SK-N-SH (cell line): Measurements from ENCODE around the gene CACNA1D. TPM values are rescaled to one million over a fixed set of nuclear protein-coding genes. Genes with fewer than 3 reads are reported as not detected.

Experiments
- CTCF ChIA-PET: fragments of 300-600, 350-600 bp; formaldehyde crosslinking; extraction: SDS; loops from one replicate; lab custom pipeline; 2021; lab: Yijun Ruan, JAX
- POLR2A ChIA-PET: fragments of 350-600 bp; sonication (Branson Sonifier 250); formaldehyde crosslinking; extraction: SDS; loops from one replicate; lab custom pipeline; 2020; ENCODE audit warnings: antibody characterized with exemption, inconsistent platforms; lab: Yijun Ruan, JAX
- DNase-seq: peaks from one replicate; pipeline ENCODE4 v3.0.0; 2012
- H2AFZ ChIP-seq: fragments of 200-600 bp; sonication (generic); 2 replicates; pipeline ENCODE4 v1.8.1; 2016; ENCODE audit warnings: antibody characterized with exemption, mild to moderate bottlenecking, low read depth
- H3F3A ChIP-seq: fragments of 200-600 bp; sonication (generic); replicated peaks from 2 replicates; pipeline ENCODE3; 2016; ENCODE audit warnings: antibody characterized with exemption, mild to moderate bottlenecking; ENCODE audit not compliant: insufficient read depth
- H3K27ac ChIP-seq, 2 experiments: fragments of 200-500 bp in 1 of 2; fragments of 200-600 bp in 1 of 2; sonication (Bioruptor generic) in 1 of 2; sonication (generic), shearing (Covaris generic) in 1 of 2; 2 replicates each; pipeline versions ENCODE4 v1.5.1 to v1.6.1; 2014 to 2016; ENCODE audit warnings: low read depth in 2 of 2, inconsistent platforms in 1 of 2, low read length in 1 of 2, mild to moderate bottlenecking in 1 of 2, mixed read lengths in 1 of 2
- H3K27me3 ChIP-seq: fragments of 200-600 bp; sonication (generic), shearing (Covaris generic); 2 replicates; pipeline ENCODE4 v1.6.1; 2016; ENCODE audit warnings: mixed run types; ENCODE audit not compliant: insufficient read depth
- H3K36me3 ChIP-seq, 2 experiments: fragments of 200-500 bp in 1 of 2; fragments of 200-600 bp in 1 of 2; sonication (Bioruptor generic) in 1 of 2; sonication (generic) in 1 of 2; replicated peaks in 1 of 2; 2 replicates each; pipeline versions ENCODE3 to v1.5.1; 2014 to 2016; ENCODE audit warnings: low read length in 1 of 2, mild to moderate bottlenecking in 1 of 2; ENCODE audit not compliant: insufficient read depth in 2 of 2, control insufficient read depth in 1 of 2
- H3K4me1 ChIP-seq, 2 experiments: fragments of 200-500 bp in 1 of 2; fragments of 200-600 bp in 1 of 2; sonication (Bioruptor generic) in 1 of 2; sonication (generic), shearing (Covaris generic) in 1 of 2; 2 replicates each; pipeline versions ENCODE4 v1.5.1 to v1.6.1; 2014 to 2016; ENCODE audit warnings: low read depth in 1 of 2, low read length in 1 of 2, mixed run types in 1 of 2; ENCODE audit not compliant: insufficient read depth in 2 of 2, control insufficient read depth in 1 of 2
- H3K4me2 ChIP-seq: fragments of 200-600 bp; sonication (generic), shearing (Covaris generic); 2 replicates; pipeline ENCODE4 v1.6.1; 2017; ENCODE audit warnings: mixed run types
- H3K4me3 ChIP-seq, 2 experiments: fragments of 200-500 bp in 1 of 2; fragments of 200-600 bp in 1 of 2; sonication (Bioruptor generic) in 1 of 2; sonication (generic), shearing (Covaris generic) in 1 of 2; 2 replicates each; pipeline versions ENCODE4 v1.5.1 to v1.8.1; 2014 to 2016; ENCODE audit warnings: low read depth in 2 of 2, inconsistent platforms in 1 of 2, low read length in 1 of 2, mild to moderate bottlenecking in 1 of 2, mixed read lengths in 1 of 2, moderate library complexity in 1 of 2
- H3K79me2 ChIP-seq: fragments of 200-600 bp; sonication (generic); 2 replicates; pipeline ENCODE4 v1.8.1; 2017; ENCODE audit warnings: mild to moderate bottlenecking; ENCODE audit not compliant: insufficient read depth
- H3K9ac ChIP-seq: fragments of 200-600 bp; sonication (generic); 2 replicates; pipeline ENCODE4 v1.6.1; 2017; ENCODE audit warnings: mixed run types
- H3K9me2 ChIP-seq: fragments of 200-600 bp; sonication (generic); 2 replicates; pipeline ENCODE4 v1.6.1; 2017; ENCODE audit warnings: mixed run types
- H3K9me3 ChIP-seq: fragments of 200-600 bp; sonication (generic); 2 replicates; pipeline ENCODE4 v1.6.1; 2017; ENCODE audit warnings: mixed run types, mild to moderate bottlenecking, moderate library complexity
- H4K20me1 ChIP-seq: fragments of 200-600 bp; sonication (generic); 2 replicates; pipeline ENCODE4 v1.6.1; 2017; ENCODE audit warnings: mild to moderate bottlenecking, mixed run types; ENCODE audit not compliant: insufficient read depth
- CHD2 ChIP-seq: fragments of 150-350 bp; IDR thresholded peaks from 2 replicates; pipeline ENCODE4 v1.6.1; 2018; ENCODE audit warnings: low read length; ENCODE audit not compliant: partially characterized antibody
- EZH2phosphoT487 ChIP-seq: fragments of 200-600 bp; sonication (generic); IDR thresholded peaks from 2 replicates; pipeline ENCODE4 v1.6.1; 2017; ENCODE audit warnings: low read depth, mixed run types, mild to moderate bottlenecking, antibody characterized with exemption, moderate library complexity, borderline replicate concordance
- FOSL2 ChIP-seq: IDR thresholded peaks from 2 replicates; pipeline ENCODE4 v1.4.0; 2012; ENCODE audit warnings: low read depth, mild to moderate bottlenecking, moderate library complexity, borderline replicate concordance
- FOXJ3 ChIP-seq: sonication (generic); formaldehyde crosslinking; IDR thresholded peaks from 2 replicates; pipeline ENCODE4 v1.5.1; 2020; ENCODE audit warnings: mild to moderate bottlenecking, missing genetic modification reagents
- JUND ChIP-seq: IDR thresholded peaks from 2 replicates; pipeline ENCODE4 v1.4.0; 2012
- MEF2A ChIP-seq: IDR thresholded peaks from 2 replicates; pipeline ENCODE4 v1.4.0; 2012; ENCODE audit warnings: low read depth, borderline replicate concordance
- NFIC ChIP-seq: IDR thresholded peaks from 2 replicates; pipeline ENCODE4 v1.4.0; 2012; ENCODE audit warnings: borderline replicate concordance
- NRF1 ChIP-seq: IDR thresholded peaks from 2 replicates; pipeline ENCODE4 v1.6.1; 2012; ENCODE audit warnings: low read depth, mild to moderate bottlenecking, low read length
- PBX3 ChIP-seq: IDR thresholded peaks from 2 replicates; pipeline ENCODE4; 2012
- RAD21 ChIP-seq: IDR thresholded peaks from 2 replicates; pipeline ENCODE4 v1.6.1; 2012; ENCODE audit warnings: mild to moderate bottlenecking, low read length
- RCOR1 ChIP-seq: fragments of 150-350 bp; IDR thresholded peaks from 2 replicates; pipeline ENCODE4 v1.6.1; 2017; ENCODE audit warnings: antibody characterized with exemption, low read length
- RFX5 ChIP-seq: IDR thresholded peaks from 2 replicates; pipeline ENCODE4 v1.6.1; 2012; ENCODE audit warnings: mild to moderate bottlenecking, improper control_type of control experiment, low read length
- RXRA ChIP-seq: IDR thresholded peaks from 2 replicates; pipeline ENCODE4 v1.4.0; 2012; ENCODE audit warnings: low read depth, mild to moderate bottlenecking, borderline replicate concordance
- SMC3 ChIP-seq: IDR thresholded peaks from 2 replicates; pipeline ENCODE4 v1.6.1; 2012; ENCODE audit warnings: low read depth, low read length, improper control_type of control experiment
- TAF1 ChIP-seq: IDR thresholded peaks from 2 replicates; pipeline ENCODE4 v1.6.1; 2012; ENCODE audit warnings: low read depth, mild to moderate bottlenecking, low read length, moderate library complexity, borderline replicate concordance
- WGBS: methylation state at CpG from one replicate; pipeline ENCODE4 v1.1.6; 2017; ENCODE audit warnings: low lambda C conversion rate; 5-methylcytosine and 5-hydroxymethylcytosine counted together
- polyA plus RNA-seq, 3 experiments: library from polyadenylated mRNA; depleted of rRNA; stranded (reverse); fragments of >200 nt; gene quantifications; 2 replicates each; pipeline ENCODE4 v1.2.3, GENCODE V29; 2012
- TF ChIP-seq, protein P1 (sequence below): IDR thresholded peaks from 2 replicates; pipeline ENCODE4 v1.4.0; 2012; ENCODE audit warnings: low read depth, borderline replicate concordance
- TF ChIP-seq, protein P2 (sequence below): fragments of 150-350 bp; IDR thresholded peaks from 2 replicates; pipeline ENCODE4 v1.6.1; 2017; ENCODE audit warnings: antibody characterized with exemption, low read length, low read depth, borderline replicate concordance
- TF ChIP-seq, protein P3 (sequence below): IDR thresholded peaks from 2 replicates; pipeline ENCODE4 v1.6.1; 2012; ENCODE audit warnings: mild to moderate bottlenecking, low read depth, low read length, moderate library complexity

CACNA1D gene
- polyA plus RNA-seq, 1 of the 3 experiments (the other 2 are of a cell fraction), result 0.12 TPM

DNA sequence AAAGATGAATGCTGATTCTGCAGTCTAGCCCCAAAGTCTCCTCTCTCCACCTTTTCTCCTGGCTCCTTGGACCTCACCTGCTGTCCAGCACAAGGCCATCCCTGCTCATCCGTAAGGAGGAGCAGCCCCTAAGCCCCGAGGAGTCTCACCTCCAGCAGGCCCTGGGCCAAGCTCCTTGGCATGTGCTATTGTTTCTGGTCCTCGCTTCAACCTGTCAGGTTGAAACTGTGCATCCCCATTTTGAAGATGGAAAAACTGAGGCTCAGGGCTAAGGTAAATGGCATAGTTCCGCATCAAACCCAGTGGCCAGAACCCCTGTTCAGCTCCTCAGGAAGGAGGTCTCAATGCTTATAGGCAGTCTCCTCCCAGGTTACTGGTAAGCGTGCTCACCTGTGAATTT lies 325.7 kb downstream of the CACNA1D start:
- TF ChIP-seq FOXJ3 (CRISPR knock-in tag) (no peak), SMC3 (no peak), JUND (no peak), NRF1 (no peak), RFX5 (no peak), PBX3 (no peak), EZH2phosphoT487 (no peak), FOSL2 (no peak), MEF2A (no peak), RXRA (no peak), CHD2 (no peak), RCOR1 (no peak), TAF1 (no peak), RAD21 (no peak), NFIC (no peak)
- TF ChIP-seq, protein P1, sequence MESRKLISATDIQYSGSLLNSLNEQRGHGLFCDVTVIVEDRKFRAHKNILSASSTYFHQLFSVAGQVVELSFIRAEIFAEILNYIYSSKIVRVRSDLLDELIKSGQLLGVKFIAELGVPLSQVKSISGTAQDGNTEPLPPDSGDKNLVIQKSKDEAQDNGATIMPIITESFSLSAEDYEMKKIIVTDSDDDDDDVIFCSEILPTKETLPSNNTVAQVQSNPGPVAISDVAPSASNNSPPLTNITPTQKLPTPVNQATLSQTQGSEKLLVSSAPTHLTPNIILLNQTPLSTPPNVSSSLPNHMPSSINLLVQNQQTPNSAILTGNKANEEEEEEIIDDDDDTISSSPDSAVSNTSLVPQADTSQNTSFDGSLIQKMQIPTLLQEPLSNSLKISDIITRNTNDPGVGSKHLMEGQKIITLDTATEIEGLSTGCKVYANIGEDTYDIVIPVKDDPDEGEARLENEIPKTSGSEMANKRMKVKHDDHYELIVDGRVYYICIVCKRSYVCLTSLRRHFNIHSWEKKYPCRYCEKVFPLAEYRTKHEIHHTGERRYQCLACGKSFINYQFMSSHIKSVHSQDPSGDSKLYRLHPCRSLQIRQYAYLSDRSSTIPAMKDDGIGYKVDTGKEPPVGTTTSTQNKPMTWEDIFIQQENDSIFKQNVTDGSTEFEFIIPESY, result no peak
- TF ChIP-seq, protein P2, sequence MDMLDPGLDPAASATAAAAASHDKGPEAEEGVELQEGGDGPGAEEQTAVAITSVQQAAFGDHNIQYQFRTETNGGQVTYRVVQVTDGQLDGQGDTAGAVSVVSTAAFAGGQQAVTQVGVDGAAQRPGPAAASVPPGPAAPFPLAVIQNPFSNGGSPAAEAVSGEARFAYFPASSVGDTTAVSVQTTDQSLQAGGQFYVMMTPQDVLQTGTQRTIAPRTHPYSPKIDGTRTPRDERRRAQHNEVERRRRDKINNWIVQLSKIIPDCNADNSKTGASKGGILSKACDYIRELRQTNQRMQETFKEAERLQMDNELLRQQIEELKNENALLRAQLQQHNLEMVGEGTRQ, result no peak
- TF ChIP-seq, protein P3, sequence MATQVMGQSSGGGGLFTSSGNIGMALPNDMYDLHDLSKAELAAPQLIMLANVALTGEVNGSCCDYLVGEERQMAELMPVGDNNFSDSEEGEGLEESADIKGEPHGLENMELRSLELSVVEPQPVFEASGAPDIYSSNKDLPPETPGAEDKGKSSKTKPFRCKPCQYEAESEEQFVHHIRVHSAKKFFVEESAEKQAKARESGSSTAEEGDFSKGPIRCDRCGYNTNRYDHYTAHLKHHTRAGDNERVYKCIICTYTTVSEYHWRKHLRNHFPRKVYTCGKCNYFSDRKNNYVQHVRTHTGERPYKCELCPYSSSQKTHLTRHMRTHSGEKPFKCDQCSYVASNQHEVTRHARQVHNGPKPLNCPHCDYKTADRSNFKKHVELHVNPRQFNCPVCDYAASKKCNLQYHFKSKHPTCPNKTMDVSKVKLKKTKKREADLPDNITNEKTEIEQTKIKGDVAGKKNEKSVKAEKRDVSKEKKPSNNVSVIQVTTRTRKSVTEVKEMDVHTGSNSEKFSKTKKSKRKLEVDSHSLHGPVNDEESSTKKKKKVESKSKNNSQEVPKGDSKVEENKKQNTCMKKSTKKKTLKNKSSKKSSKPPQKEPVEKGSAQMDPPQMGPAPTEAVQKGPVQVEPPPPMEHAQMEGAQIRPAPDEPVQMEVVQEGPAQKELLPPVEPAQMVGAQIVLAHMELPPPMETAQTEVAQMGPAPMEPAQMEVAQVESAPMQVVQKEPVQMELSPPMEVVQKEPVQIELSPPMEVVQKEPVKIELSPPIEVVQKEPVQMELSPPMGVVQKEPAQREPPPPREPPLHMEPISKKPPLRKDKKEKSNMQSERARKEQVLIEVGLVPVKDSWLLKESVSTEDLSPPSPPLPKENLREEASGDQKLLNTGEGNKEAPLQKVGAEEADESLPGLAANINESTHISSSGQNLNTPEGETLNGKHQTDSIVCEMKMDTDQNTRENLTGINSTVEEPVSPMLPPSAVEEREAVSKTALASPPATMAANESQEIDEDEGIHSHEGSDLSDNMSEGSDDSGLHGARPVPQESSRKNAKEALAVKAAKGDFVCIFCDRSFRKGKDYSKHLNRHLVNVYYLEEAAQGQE, result no peak
- TF ChIP-seq, all 33 proteins: peak for 0
- Histone ChIP-seq H3K4me1 (no peaks in the 10 kb centered on the region; a peak in 1 of 4 replicates), H3K9me3 (no peaks in the 10 kb centered on the region), H3K9ac (no peak overlapping the region), H3K4me3 (no peak overlapping the region), H3K79me2 (no peaks in the 10 kb centered on the region), H3F3A (no peaks in the 10 kb centered on the region), H3K36me3 (no peaks in the 10 kb centered on the region), H4K20me1 (no peaks in the 10 kb centered on the region), H3K27ac (no peak overlapping the region), H3K9me2 (no peaks in the 10 kb centered on the region), H3K4me2 (no peak overlapping the region), H3K27me3 (no peaks in the 10 kb centered on the region), H2AFZ (no peak overlapping the region)
- ChIA-PET CTCF (no interaction called here), POLR2A (no interaction called here)
- no peak for DNase-seq
- WGBS, result 50% methylated on average over 4 of the region's 5 CpGs
